GM19463 (cell line): Measurements from ENCODE around the gene APBB2.

Experiments
- ATAC-seq: cut with Tn5 transposase; IDR thresholded peaks from one replicate; pipeline ENCODE4 v1.9.1; 2021; ENCODE audit warnings: mild to moderate bottlenecking, moderate library complexity; ENCODE audit not compliant: unreplicated experiment

Gene APBB2

GRCh38 chr4:41110050-41110449, 104.3 kb downstream of the APBB2 start:
- ATAC-seq = no peak

- ATAC-seq = no peak
These were observed 105.9 kb downstream of the APBB2 start for GRCh38 chr4:41108481-41108880.

GRCh38 chr4:41106694-41107419, 107.5 kb downstream of the APBB2 start:
- no peak for ATAC-seq

GRCh38 chr4:41106081-41106480, 108.3 kb downstream of the APBB2 start:
- ATAC-seq = no peak

- ATAC-seq = no peak
These were observed 110.2 kb downstream of the APBB2 start for GRCh38 chr4:41104155-41104554.

- no peak for ATAC-seq
These were observed 110.7 kb downstream of the APBB2 start for GRCh38 chr4:41103657-41104056.

- no peak for ATAC-seq
These were observed 111.8 kb downstream of the APBB2 start for GRCh38 chr4:41102414-41103092.

GRCh38 chr4:41098093-41099048, 116.0 kb downstream of the APBB2 start:
- ATAC-seq = no peak

GRCh38 chr4:41095973-41096372, 118.4 kb downstream of the APBB2 start:
- no peak for ATAC-seq

- ATAC-seq = no peak
These were observed 119.0 kb downstream of the APBB2 start for GRCh38 chr4:41095192-41095872.

- ATAC-seq = no peak
These were observed 122.2 kb downstream of the APBB2 start for GRCh38 chr4:41092128-41092527.

- ATAC-seq = no peak
These were observed 132.5 kb downstream of the APBB2 start for GRCh38 chr4:41081847-41082246.

- ATAC-seq = no peak
These were observed 133.4 kb downstream of the APBB2 start for GRCh38 chr4:41080976-41081375.

- ATAC-seq = no peak
These were observed 134.3 kb downstream of the APBB2 start for GRCh38 chr4:41079881-41080560.

GRCh38 chr4:41077628-41078027, 136.7 kb downstream of the APBB2 start:
- no peak for ATAC-seq

- ATAC-seq = no peak
These were observed 137.9 kb downstream of the APBB2 start for GRCh38 chr4:41076481-41076880.

GRCh38 chr4:41074215-41074614, 140.1 kb downstream of the APBB2 start:
- no peak for ATAC-seq

- ATAC-seq = no peak
These were observed 142.1 kb downstream of the APBB2 start for GRCh38 chr4:41072021-41072777.

- no peak for ATAC-seq
These were observed 143.6 kb downstream of the APBB2 start for GRCh38 chr4:41070516-41071281.
